HEK293T (cell line): ENCODE data around the gene STARD13.

ENCODE experiments used
- BHLHE40 ChIP-seq: fragments of 450-650 bp; IDR thresholded peaks from 2 replicates; pipeline ENCODE4 v1.6.1; 2016; ENCODE audit warnings: mild to moderate bottlenecking, moderate library complexity, borderline replicate concordance
- ELF4 ChIP-seq: fragments of 450-650 bp; IDR thresholded peaks from 2 replicates; pipeline ENCODE4 v1.6.1; 2017; ENCODE audit warnings: antibody characterized with exemption
- FOXA1 ChIP-seq: fragments of 450-650 bp; IDR thresholded peaks from 2 replicates; pipeline ENCODE4 v1.6.1; 2016; ENCODE audit warnings: mild to moderate bottlenecking
- FOXK2 ChIP-seq: fragments of 450-650 bp; IDR thresholded peaks from 2 replicates; pipeline ENCODE4 v1.6.1; 2016; ENCODE audit warnings: mild to moderate bottlenecking
- FOXM1 ChIP-seq: fragments of 450-650 bp; IDR thresholded peaks from 2 replicates; pipeline ENCODE4 v1.6.1; 2017; ENCODE audit warnings: mild to moderate bottlenecking, borderline replicate concordance
- HDGF ChIP-seq: fragments of 450-650 bp; IDR thresholded peaks from 2 replicates; pipeline ENCODE4 v1.6.1; 2017; ENCODE audit warnings: antibody characterized with exemption, borderline replicate concordance
- L3MBTL2 ChIP-seq: fragments of 450-650 bp; conservative IDR thresholded peaks from 2 replicates; pipeline ENCODE4 v1.6.1; 2016; ENCODE audit warnings: mild to moderate bottlenecking
- LEF1 ChIP-seq: fragments of 450-650 bp; IDR thresholded peaks from 2 replicates; pipeline ENCODE4 v1.6.1; 2017; ENCODE audit warnings: mild to moderate bottlenecking, borderline replicate concordance
- NFRKB ChIP-seq: fragments of 450-650 bp; IDR thresholded peaks from 2 replicates; pipeline ENCODE4 v1.6.1; 2016; ENCODE audit warnings: mild to moderate bottlenecking, moderate library complexity
- SP1 ChIP-seq: fragments of 450-650 bp; IDR thresholded peaks from 2 replicates; pipeline ENCODE4 v1.6.1; 2017
- SUZ12 ChIP-seq: fragments of 450-650 bp; IDR thresholded peaks from 2 replicates; pipeline ENCODE4 v1.6.1; 2016; ENCODE audit warnings: mild to moderate bottlenecking
- TARDBP ChIP-seq: fragments of 450-650 bp; IDR thresholded peaks from 2 replicates; pipeline ENCODE4 v1.6.1; 2016
- ZNF384 ChIP-seq: fragments of 450-650 bp; IDR thresholded peaks from 2 replicates; pipeline ENCODE4 v1.6.1; 2016
- TF ChIP-seq, protein P1 (sequence below): fragments of 450-650 bp; IDR thresholded peaks from 2 replicates; pipeline ENCODE4 v1.6.1; 2016

DNA sequence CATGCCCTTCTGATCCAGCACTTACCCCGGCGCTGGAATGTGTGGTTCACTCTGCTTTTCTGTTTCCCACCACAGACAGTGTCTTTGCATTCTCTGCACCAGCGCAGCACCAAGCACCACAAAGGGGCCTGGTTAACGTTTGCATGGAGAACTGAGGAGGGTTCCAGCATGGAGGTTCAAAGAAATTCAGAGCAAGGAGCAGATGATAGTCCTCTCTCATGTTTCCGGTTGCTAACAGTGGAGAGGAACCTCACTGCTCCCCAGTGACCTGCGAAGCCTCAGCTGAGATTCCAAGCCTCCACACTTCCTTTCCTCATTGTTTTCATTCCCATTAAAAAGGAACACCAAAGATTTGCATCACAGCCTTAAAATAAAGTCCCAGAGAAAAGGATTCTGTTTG lies 99.7 kb downstream of the STARD13 start:
- no peak for TF ChIP-seq FOXA1
- no peak for TF ChIP-seq ZNF384
- TF ChIP-seq FOXM1, result no peak
- no peak for TF ChIP-seq SUZ12
- TF ChIP-seq TARDBP, result no peak
- TF ChIP-seq BHLHE40, result no peak
- no peak for TF ChIP-seq L3MBTL2
- no peak for TF ChIP-seq SP1
- no peak for TF ChIP-seq NFRKB
- no peak for TF ChIP-seq FOXK2
- no peak for TF ChIP-seq LEF1
- no peak for TF ChIP-seq HDGF
- TF ChIP-seq ELF4, result no peak
- TF ChIP-seq, protein P1, sequence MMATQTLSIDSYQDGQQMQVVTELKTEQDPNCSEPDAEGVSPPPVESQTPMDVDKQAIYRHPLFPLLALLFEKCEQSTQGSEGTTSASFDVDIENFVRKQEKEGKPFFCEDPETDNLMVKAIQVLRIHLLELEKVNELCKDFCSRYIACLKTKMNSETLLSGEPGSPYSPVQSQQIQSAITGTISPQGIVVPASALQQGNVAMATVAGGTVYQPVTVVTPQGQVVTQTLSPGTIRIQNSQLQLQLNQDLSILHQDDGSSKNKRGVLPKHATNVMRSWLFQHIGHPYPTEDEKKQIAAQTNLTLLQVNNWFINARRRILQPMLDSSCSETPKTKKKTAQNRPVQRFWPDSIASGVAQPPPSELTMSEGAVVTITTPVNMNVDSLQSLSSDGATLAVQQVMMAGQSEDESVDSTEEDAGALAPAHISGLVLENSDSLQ, result no peak
